ENCODE results near the gene ALG14. TPM values are rescaled to one million over a fixed set of nuclear protein-coding genes. Genes with fewer than 3 reads are reported as not detected.

Gene ALG14
- total RNA-seq, 1 donor from 2014 or later: 5.5 TPM

DNA sequence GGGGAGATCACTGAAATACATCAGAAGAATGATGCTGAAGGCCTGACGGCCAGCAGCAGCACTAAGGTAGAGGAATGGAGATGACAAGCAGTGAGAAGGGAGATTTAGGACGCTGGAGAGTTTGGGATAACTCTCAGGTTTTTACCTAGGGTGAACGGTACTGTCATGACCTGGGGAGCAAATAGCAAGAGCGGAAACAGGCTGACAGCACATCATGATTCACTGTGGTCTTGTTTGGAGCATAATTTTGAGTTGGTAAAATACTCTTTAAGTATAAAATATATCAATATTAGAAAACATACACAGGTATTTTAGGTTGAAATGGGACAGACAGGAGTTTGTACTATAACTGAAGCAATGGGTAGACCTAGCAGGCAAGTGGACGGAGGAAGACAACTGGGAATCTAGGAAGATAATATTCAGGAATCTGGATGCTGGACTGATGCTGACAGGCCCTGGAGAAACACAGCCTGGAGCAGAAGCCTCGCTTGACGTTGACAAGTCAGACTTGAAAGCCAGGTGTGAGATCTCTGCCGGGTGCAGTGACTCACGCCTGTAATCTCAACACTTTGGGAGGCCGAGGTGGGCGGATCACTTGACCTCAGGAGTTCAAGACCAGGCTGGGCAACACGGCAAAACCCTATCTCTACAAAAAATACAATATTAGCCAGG, 33.3 kb downstream of the ALG14 start:
- H3K27ac Mint-ChIP-seq (ENCODE audit: unreplicated experiment): no peak overlapping the region
- no peak for DNase-seq (ENCODE audit: extremely low spot score, unreplicated experiment)

GRCh38 chr1:95035536-95035935, 37.2 kb downstream of the ALG14 start:
- H3K9me3 Mint-ChIP-seq (ENCODE audit: unreplicated experiment): no peaks in the 10 kb centered on the region
- no peaks in the 10 kb centered on the region for H3K4me1 Mint-ChIP-seq (ENCODE audit: unreplicated experiment)
- no peaks in the 10 kb centered on the region for H3K36me3 Mint-ChIP-seq (ENCODE audit: unreplicated experiment)
- no peak for DNase-seq (ENCODE audit: extremely low spot score, unreplicated experiment)
- TF ChIP-seq CTCF (IDR thresholded peaks at IDR 0.05): no peak
- H3K4me3 Mint-ChIP-seq (ENCODE audit: unreplicated experiment): no peak overlapping the region
- no peak overlapping the region for H3K27ac Mint-ChIP-seq (ENCODE audit: unreplicated experiment)
- no peaks in the 10 kb centered on the region for H3K27me3 Mint-ChIP-seq (ENCODE audit: unreplicated experiment)

More for the DNA sequence above, 33.3 kb downstream of the ALG14 start:
- no peaks in the 10 kb centered on the region for H3K9me3 Mint-ChIP-seq (ENCODE audit: unreplicated experiment)
- H3K27me3 Mint-ChIP-seq (ENCODE audit: unreplicated experiment): no peaks in the 10 kb centered on the region
- H3K4me1 Mint-ChIP-seq (ENCODE audit: unreplicated experiment): peaks cover 1% of the 10 kb centered on the region
- no peak overlapping the region for H3K4me3 Mint-ChIP-seq (ENCODE audit: unreplicated experiment)
- no peaks in the 10 kb centered on the region for H3K36me3 Mint-ChIP-seq (ENCODE audit: unreplicated experiment)
- TF ChIP-seq CTCF (IDR thresholded peaks at IDR 0.05): no peak

GRCh38 chr1:95034506-95034905, 38.2 kb downstream of the ALG14 start:
- no peaks in the 10 kb centered on the region for H3K27me3 Mint-ChIP-seq (ENCODE audit: unreplicated experiment)
- no peaks in the 10 kb centered on the region for H3K4me1 Mint-ChIP-seq (ENCODE audit: unreplicated experiment)
- H3K9me3 Mint-ChIP-seq (ENCODE audit: unreplicated experiment): no peaks in the 10 kb centered on the region
- no peak overlapping the region for H3K27ac Mint-ChIP-seq (ENCODE audit: unreplicated experiment)
- no peak for DNase-seq (ENCODE audit: extremely low spot score, unreplicated experiment)
- no peak overlapping the region for H3K4me3 Mint-ChIP-seq (ENCODE audit: unreplicated experiment)
- H3K36me3 Mint-ChIP-seq (ENCODE audit: unreplicated experiment): no peaks in the 10 kb centered on the region
- no peak for TF ChIP-seq CTCF (IDR thresholded peaks at IDR 0.05)

GRCh38 chr1:95033843-95034242, 38.9 kb downstream of the ALG14 start:
- Mint-ChIP-seq H3K27ac (ENCODE audit: unreplicated experiment) (no peak overlapping the region), H3K4me1 (ENCODE audit: unreplicated experiment) (no peaks in the 10 kb centered on the region), H3K27me3 (ENCODE audit: unreplicated experiment) (no peaks in the 10 kb centered on the region), H3K4me3 (ENCODE audit: unreplicated experiment) (no peak overlapping the region), H3K9me3 (ENCODE audit: unreplicated experiment) (no peaks in the 10 kb centered on the region), H3K36me3 (ENCODE audit: unreplicated experiment) (no peaks in the 10 kb centered on the region)
- TF ChIP-seq CTCF (IDR thresholded peaks at IDR 0.05): no peak
- no peak for DNase-seq (ENCODE audit: extremely low spot score, unreplicated experiment)

DNA sequence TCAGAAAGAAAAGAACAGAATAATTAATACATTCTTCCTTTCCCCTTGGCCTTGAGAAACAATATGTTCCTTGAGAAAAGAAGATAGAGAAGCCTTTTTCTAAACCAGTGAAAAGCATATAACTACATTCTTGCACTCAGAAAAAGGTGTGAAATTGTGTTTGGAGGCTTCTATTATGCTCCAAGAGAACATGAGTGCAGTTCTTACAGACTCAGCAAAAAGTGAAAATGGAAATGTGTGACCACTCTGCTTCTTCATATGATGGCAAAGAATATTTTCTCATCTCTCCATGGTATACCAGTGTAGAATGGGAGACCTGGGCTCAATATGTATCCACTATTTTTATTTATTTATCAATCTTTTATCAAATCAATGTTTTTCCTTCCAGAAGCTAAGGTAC, 43.2 kb downstream of the ALG14 start:
- Mint-ChIP-seq H3K36me3 (ENCODE audit: unreplicated experiment) (peaks cover 1% of the 10 kb centered on the region), H3K9me3 (ENCODE audit: unreplicated experiment) (no peaks in the 10 kb centered on the region), H3K4me1 (ENCODE audit: unreplicated experiment) (peaks cover 6% of the 10 kb centered on the region), H3K27ac (ENCODE audit: unreplicated experiment) (no peak overlapping the region), H3K4me3 (ENCODE audit: unreplicated experiment) (no peak overlapping the region), H3K27me3 (ENCODE audit: unreplicated experiment) (no peaks in the 10 kb centered on the region)
- no peak for TF ChIP-seq CTCF (IDR thresholded peaks at IDR 0.05)
- no peak for DNase-seq (ENCODE audit: extremely low spot score, unreplicated experiment)
